Parathyroid adenoma (tissue), 2 donors: ENCODE results near the gene MELTF.

Experiments
- H2AFZ ChIP-seq: fragments of 300-600 bp; sonication (generic); one replicate; pipeline ENCODE4 v1.7.0; 2017; ENCODE audit warnings: antibody characterized with exemption, mild to moderate bottlenecking
- H3K27ac ChIP-seq: fragments of 300-600 bp; sonication (generic); one replicate; pipeline ENCODE4 v1.7.0; 2017
- H3K27me3 ChIP-seq: fragments of 300-600 bp; sonication (generic); one replicate; pipeline ENCODE4 v1.7.0; 2017; ENCODE audit warnings: low read length; ENCODE audit not compliant: control insufficient read depth, insufficient read depth
- H3K36me3 ChIP-seq: fragments of 300-600 bp; sonication (generic); one replicate; pipeline ENCODE4 v1.7.0; 2017; ENCODE audit warnings: low read length; ENCODE audit not compliant: control insufficient read depth, insufficient read depth
- H3K4me1 ChIP-seq: fragments of 300-600 bp; sonication (generic); one replicate; pipeline ENCODE4 v1.7.0; 2017; ENCODE audit warnings: control low read depth
- H3K4me2 ChIP-seq: fragments of 300-600 bp; sonication (generic); one replicate; pipeline ENCODE4 v1.7.0; 2017; ENCODE audit warnings: low read length
- H3K4me3 ChIP-seq: fragments of 300-600 bp; sonication (generic); one replicate; pipeline ENCODE4 v1.7.0; 2017; ENCODE audit warnings: low read depth, low read length
- H3K79me2 ChIP-seq: fragments of 300-600 bp; sonication (generic); one replicate; pipeline ENCODE4 v1.7.0; 2017; ENCODE audit warnings: control low read depth
- H3K9ac ChIP-seq: fragments of 300-600 bp; sonication (generic); one replicate; pipeline ENCODE4 v1.7.0; 2017; ENCODE audit warnings: mild to moderate bottlenecking
- H3K9me3 ChIP-seq: fragments of 300-600 bp; sonication (generic); one replicate; pipeline ENCODE4 v1.7.0; 2017; ENCODE audit warnings: low read length; ENCODE audit not compliant: control insufficient read depth
- CTCF ChIP-seq: fragments of 300-600 bp; sonication (generic); IDR thresholded peaks from one replicate; pipeline ENCODE4 v1.7.0; 2017; ENCODE audit warnings: antibody characterized with exemption, mild to moderate bottlenecking
- donor health status: primary hyperparathyroidism.

Gene MELTF

DNA sequence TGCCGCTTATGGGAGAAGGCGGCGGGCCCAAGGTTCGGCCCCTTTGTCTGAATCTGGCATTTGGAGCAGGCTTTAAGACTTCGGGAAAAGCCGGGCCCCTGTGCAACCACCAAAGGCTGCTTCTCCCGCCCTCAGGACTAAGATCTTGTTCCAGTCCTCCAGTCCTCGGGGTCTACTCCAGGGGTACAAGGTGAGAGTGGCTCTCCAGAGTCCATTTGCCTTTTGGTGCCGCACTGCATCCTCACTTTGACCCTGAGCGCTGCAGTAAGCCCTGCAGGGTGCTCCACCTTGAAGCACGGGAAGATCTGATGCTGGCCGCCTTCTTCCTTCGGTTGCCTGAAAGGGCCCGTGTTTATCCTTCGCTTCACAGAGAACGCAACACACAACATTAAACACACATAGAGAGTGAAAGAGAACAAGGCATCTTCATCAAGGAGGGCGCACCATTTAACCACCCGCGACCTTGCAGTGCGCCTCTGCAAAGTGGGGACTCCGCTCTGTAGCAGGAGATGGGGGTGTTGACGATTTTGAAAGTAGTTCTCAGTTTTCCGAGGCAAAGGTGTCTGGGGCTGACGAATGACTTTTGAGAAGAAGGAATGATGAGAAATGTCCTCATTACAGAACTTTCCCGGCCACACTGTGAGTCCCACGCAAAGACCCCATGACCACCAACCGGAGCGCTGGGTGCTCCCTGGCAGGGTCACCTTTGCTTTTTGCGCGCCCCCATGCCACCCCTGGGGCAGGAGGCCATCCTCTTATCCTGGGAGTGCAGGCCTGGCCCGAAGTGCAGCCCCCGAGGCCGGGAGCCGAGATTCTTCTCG lies 62.0 kb downstream of the MELTF start:
- no peak overlapping the region for H3K9ac ChIP-seq
- H3K4me1 ChIP-seq, result peaks cover 4% of the 10 kb centered on the region
- no peak overlapping the region for H3K27ac ChIP-seq
- peak overlapping the region; percentile 63 for H3K4me3 ChIP-seq
- peak overlapping the region; percentile 98 for H3K4me2 ChIP-seq
- TF ChIP-seq CTCF, result no peak
- H3K36me3 ChIP-seq, result no peaks in the 10 kb centered on the region
- H3K9me3 ChIP-seq, result no peaks in the 10 kb centered on the region
- H3K79me2 ChIP-seq, result peaks cover 3% of the 10 kb centered on the region
- H3K27me3 ChIP-seq, result no peaks in the 10 kb centered on the region
- peak overlapping the region; percentile 97 for H2AFZ ChIP-seq

DNA sequence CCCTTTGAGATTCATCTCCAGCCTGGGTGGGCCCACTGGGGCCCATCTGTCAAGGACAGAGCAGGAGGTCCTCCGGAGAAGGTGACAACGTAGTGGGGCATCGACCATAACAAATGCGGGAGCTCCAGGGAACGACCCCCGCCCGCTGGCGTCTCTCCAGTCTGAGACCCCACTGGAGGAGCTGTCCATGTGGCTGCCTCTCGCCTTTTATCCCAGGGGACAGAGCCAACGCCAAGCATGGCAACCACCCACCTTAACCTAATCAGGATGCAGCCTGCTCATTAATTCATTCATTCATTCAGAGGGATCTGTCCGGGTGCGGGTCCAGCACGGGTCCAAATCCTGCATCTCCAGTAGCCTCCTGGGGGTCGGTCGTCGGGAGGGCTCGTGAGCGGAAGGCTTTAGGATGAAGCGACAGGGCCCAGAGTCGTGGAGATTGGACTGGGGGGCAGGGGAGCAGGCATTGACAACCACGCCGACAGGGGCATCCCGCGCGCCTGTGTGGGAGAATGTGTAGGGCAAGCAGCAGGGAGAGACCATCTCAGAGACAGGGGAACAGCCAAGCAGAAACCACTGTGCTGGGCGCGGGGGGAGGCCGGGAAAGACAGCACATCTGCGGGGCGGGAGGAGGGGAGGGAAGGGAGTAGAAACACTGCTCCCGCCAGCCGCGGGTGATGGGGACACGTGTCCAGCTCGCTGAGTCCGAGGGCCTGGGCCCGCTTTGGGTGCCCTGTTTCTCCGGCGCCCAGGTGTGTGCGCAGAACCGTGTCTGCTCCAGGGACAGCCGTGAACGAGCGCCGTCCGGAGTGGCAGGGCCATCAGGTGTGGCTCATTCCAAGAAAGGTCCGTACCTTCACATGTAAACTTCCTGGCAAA lies 62.9 kb downstream of the MELTF start:
- Histone ChIP-seq H3K9me3 (no peaks in the 10 kb centered on the region), H3K4me3 (no peak overlapping the region), H3K4me1 (peaks cover 4% of the 10 kb centered on the region), H3K4me2 (no peak overlapping the region), H3K9ac (no peak overlapping the region), H3K79me2 (peaks cover 3% of the 10 kb centered on the region), H3K27ac (no peak overlapping the region), H3K27me3 (no peaks in the 10 kb centered on the region), H3K36me3 (no peaks in the 10 kb centered on the region), H2AFZ (no peak overlapping the region)
- no peak for TF ChIP-seq CTCF

GRCh38 chr3:196965804-196966173 lies 63.8 kb downstream of the MELTF start:
- H3K4me1 ChIP-seq, result peaks cover 4% of the 10 kb centered on the region
- TF ChIP-seq CTCF, result no peak
- H3K27me3 ChIP-seq, result no peaks in the 10 kb centered on the region
- no peak overlapping the region for H3K4me2 ChIP-seq
- H3K79me2 ChIP-seq, result peaks cover 3% of the 10 kb centered on the region
- H2AFZ ChIP-seq, result no peak overlapping the region
- no peak overlapping the region for H3K27ac ChIP-seq
- H3K9me3 ChIP-seq, result no peaks in the 10 kb centered on the region
- H3K9ac ChIP-seq, result no peak overlapping the region
- H3K36me3 ChIP-seq, result no peaks in the 10 kb centered on the region
- no peak overlapping the region for H3K4me3 ChIP-seq

DNA sequence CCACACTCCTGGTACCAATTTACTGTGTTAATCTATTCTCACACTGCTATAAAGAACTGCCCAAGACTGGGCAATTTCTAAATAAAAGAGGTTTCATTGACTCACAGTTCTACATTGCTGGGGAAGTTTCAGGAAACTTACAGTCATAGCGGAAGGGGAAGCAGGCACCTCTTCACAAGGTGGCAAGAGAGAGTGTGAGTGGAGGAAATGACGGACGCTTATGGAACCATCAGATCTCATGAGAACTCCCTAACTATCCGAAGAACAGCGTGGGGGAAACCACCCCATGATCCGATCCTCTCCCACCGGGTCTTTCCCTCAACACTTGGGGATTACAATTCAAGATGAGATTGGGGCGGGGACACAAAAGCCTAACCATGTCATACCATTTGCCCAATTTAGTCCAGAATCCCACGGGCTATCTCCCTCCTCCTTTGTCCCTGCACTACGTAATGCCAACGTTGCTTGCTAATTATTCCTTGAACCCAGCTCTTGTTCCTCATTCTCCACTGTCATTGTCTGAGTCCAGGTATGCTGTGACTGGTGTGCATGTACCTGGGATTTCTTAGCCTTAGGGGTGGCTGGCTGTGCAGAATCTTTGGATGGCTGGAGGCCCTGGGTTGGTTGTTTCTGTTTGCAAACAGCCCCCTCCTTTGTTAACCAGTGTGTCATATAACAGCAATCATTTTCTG lies 64.4 kb downstream of the MELTF start:
- TF ChIP-seq CTCF, result no peak
- Histone ChIP-seq H3K27me3 (no peaks in the 10 kb centered on the region), H3K4me3 (no peak overlapping the region), H3K36me3 (no peaks in the 10 kb centered on the region), H3K4me1 (peaks cover 4% of the 10 kb centered on the region), H3K9me3 (no peaks in the 10 kb centered on the region), H3K9ac (no peak overlapping the region), H2AFZ (no peak overlapping the region), H3K27ac (no peak overlapping the region), H3K79me2 (peaks cover 3% of the 10 kb centered on the region), H3K4me2 (no peak overlapping the region)
